Endodermal cell (in vitro differentiated cells): ENCODE measurements around the gene HNF1B. TPM values are rescaled to one million over a fixed set of nuclear protein-coding genes. Genes with fewer than 3 reads are reported as not detected.

Source experiments
- DNase-seq: peaks from one replicate; pipeline ENCODE4 v3.0.0-alpha.2; 2017
- H3K27ac ChIP-seq: 2 replicates; pipeline ENCODE4 v1.5.1; 2013; ENCODE audit warnings: mild to moderate bottlenecking, low read depth, low read length, moderate library complexity
- H3K27me3 ChIP-seq: 2 replicates; pipeline ENCODE4 v1.6.1; 2013; ENCODE audit warnings: mild to moderate bottlenecking, low read length, moderate library complexity; ENCODE audit not compliant: insufficient read depth, control insufficient read depth, poor library complexity, severe bottlenecking
- H3K36me3 ChIP-seq: 2 replicates; pipeline ENCODE4 v1.7.0; 2013; ENCODE audit warnings: mild to moderate bottlenecking, low read length, moderate library complexity; ENCODE audit not compliant: control insufficient read depth, insufficient read depth
- H3K4me1 ChIP-seq: one replicate; pipeline ENCODE4 v1.7.0; 2013; ENCODE audit warnings: low read length; ENCODE audit not compliant: control insufficient read depth, insufficient read depth
- H3K4me3 ChIP-seq: 2 replicates; pipeline ENCODE4 v1.5.1; 2013; ENCODE audit warnings: mild to moderate bottlenecking, low read length, moderate library complexity
- H3K9ac ChIP-seq: 2 replicates; pipeline ENCODE4 v1.6.1; 2013; ENCODE audit warnings: mild to moderate bottlenecking, low read length, moderate library complexity; ENCODE audit not compliant: poor library complexity, severe bottlenecking; ENCODE audit errors: extremely low read depth
- H3K9me3 ChIP-seq: 2 replicates; pipeline ENCODE4 v1.6.1; 2013; ENCODE audit warnings: mild to moderate bottlenecking, low read length, moderate library complexity; ENCODE audit not compliant: control insufficient read depth
- H3K27ac Mint-ChIP-seq: 2 replicates; pipeline ENCODE4 v1.8.0; 2020; ENCODE audit warnings: mixed read lengths
- H3K27me3 Mint-ChIP-seq: 2 replicates; pipeline ENCODE4 v1.8.0; 2021; ENCODE audit warnings: mild to moderate bottlenecking, mixed read lengths; ENCODE audit not compliant: insufficient read depth
- H3K36me3 Mint-ChIP-seq: 2 replicates; pipeline ENCODE4 v1.8.0; 2020; ENCODE audit warnings: low read depth, mixed read lengths
- H3K4me1 Mint-ChIP-seq: 2 replicates; pipeline ENCODE4 v1.8.0; 2020; ENCODE audit warnings: mixed read lengths
- H3K4me3 Mint-ChIP-seq: 2 replicates; pipeline ENCODE4 v1.8.0; 2020; ENCODE audit warnings: mild to moderate bottlenecking, moderate library complexity, mixed read lengths
- H3K9me3 Mint-ChIP-seq: 2 replicates; pipeline ENCODE4 v1.8.0; 2020; ENCODE audit warnings: mild to moderate bottlenecking, mixed read lengths
- WGBS, 2 experiments: methylation state at CpG; one replicate each; pipeline versions ENCODE4 v1.1.5 to v1.1.7; 2013; ENCODE audit warnings: missing lambda C conversion rate in 2 of 2, mixed read lengths in 1 of 2; ENCODE audit not compliant: insufficient coverage in 1 of 2, insufficient read length in 1 of 2; 5-methylcytosine and 5-hydroxymethylcytosine counted together
- total RNA-seq, 2 donors: library from RNA; stranded (reverse); fragmentation: NEBNext Ultra II Directional in 1 of 2; extraction: Animal tissue kit (Norgen Biotek cat#: 25700) in 1 of 2; gene quantifications; 2 replicates in 1 of 2; 3 replicates in 1 of 2; pipeline ENCODE4 v1.2.1, GENCODE V29; 2021
- TF ChIP-seq, protein P1 (sequence below): fragments of 200-600 bp; sonication (generic); conservative IDR thresholded peaks from 2 replicates; pipeline ENCODE4 v1.5.0; 2021; ENCODE audit warnings: antibody characterized with exemption, mild to moderate bottlenecking

The HNF1B gene
- total RNA-seq, 2 donors from 2014 or later: 39.7 to 42.7 TPM

DNA sequence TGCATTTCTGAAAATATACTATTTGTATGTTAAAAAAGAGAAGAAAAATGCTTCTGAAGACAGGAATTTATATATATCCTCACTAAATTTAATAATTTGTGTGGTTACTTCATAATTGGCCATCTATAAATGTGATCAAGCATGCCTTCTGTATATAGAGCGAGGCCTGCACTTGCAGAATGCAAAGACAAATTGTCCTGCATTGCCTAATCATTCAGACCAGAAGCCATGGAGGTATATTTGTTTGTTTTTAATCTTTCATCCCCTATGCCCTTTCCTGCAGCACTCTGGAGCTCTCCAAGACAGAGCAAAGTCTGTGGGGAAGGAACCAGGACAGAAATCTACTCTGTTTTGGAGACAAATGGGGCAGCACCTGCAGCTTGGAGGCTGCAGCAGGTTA lies 77.8 kb downstream of the HNF1B start:
- Histone ChIP-seq H3K4me3 (no peak overlapping the region), H3K9me3 (no peaks in the 10 kb centered on the region), H3K9ac (no peak overlapping the region), H3K36me3 (no peaks in the 10 kb centered on the region), H3K27me3 (no peaks in the 10 kb centered on the region), H3K27ac (no peak overlapping the region), H3K4me1 (peaks cover 6% of the 10 kb centered on the region)
- H3K27ac Mint-ChIP-seq: no peak overlapping the region
- H3K36me3 Mint-ChIP-seq: no peaks in the 10 kb centered on the region
- peaks cover 36% of the 10 kb centered on the region for H3K4me1 Mint-ChIP-seq
- DNase-seq: no peak
- TF ChIP-seq, protein P1, sequence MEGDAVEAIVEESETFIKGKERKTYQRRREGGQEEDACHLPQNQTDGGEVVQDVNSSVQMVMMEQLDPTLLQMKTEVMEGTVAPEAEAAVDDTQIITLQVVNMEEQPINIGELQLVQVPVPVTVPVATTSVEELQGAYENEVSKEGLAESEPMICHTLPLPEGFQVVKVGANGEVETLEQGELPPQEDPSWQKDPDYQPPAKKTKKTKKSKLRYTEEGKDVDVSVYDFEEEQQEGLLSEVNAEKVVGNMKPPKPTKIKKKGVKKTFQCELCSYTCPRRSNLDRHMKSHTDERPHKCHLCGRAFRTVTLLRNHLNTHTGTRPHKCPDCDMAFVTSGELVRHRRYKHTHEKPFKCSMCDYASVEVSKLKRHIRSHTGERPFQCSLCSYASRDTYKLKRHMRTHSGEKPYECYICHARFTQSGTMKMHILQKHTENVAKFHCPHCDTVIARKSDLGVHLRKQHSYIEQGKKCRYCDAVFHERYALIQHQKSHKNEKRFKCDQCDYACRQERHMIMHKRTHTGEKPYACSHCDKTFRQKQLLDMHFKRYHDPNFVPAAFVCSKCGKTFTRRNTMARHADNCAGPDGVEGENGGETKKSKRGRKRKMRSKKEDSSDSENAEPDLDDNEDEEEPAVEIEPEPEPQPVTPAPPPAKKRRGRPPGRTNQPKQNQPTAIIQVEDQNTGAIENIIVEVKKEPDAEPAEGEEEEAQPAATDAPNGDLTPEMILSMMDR: no peak
- 85 to 100% methylated on average over 1 of the region's 1 CpG for WGBS, 2 experiments
- no peaks in the 10 kb centered on the region for H3K9me3 Mint-ChIP-seq
- no peak overlapping the region for H3K4me3 Mint-ChIP-seq
- H3K27me3 Mint-ChIP-seq: no peaks in the 10 kb centered on the region

DNA sequence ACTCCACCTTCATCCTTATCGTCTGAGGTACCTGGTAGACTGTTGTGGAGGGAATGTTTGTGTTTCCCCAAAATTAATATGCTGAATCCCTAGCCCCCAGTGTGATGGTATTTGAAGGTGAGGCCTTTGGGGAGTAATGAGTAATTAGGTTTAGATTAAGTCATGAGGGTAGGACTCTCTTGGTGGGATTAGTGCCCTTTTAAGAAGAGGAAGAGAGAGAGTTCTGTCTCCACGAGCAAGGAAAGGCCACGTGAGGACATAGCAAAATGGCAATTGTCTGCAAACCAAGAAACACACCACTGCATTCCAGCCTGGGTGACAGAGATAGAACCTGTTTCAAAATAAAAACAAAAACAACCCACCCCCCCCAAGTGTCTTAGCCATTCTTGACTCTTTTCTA lies 80.6 kb downstream of the HNF1B start:
- no peak for DNase-seq
- Histone ChIP-seq H3K4me3 (no peak overlapping the region), H3K36me3 (no peaks in the 10 kb centered on the region), H3K9ac (no peak overlapping the region), H3K9me3 (no peaks in the 10 kb centered on the region), H3K27me3 (no peaks in the 10 kb centered on the region), H3K27ac (no peak overlapping the region), H3K4me1 (no peaks in the 10 kb centered on the region)
- Mint-ChIP-seq H3K4me1 (peaks cover 19% of the 10 kb centered on the region), H3K9me3 (no peaks in the 10 kb centered on the region), H3K27me3 (no peaks in the 10 kb centered on the region), H3K4me3 (no peak overlapping the region), H3K27ac (no peak overlapping the region), H3K36me3 (no peaks in the 10 kb centered on the region)
- TF ChIP-seq, protein P1: no peak
- 94% methylated on average over 3 of the region's 3 CpGs; no CpG with 5 or more reads in 1 of the 2 experiments for WGBS, 2 experiments

DNA sequence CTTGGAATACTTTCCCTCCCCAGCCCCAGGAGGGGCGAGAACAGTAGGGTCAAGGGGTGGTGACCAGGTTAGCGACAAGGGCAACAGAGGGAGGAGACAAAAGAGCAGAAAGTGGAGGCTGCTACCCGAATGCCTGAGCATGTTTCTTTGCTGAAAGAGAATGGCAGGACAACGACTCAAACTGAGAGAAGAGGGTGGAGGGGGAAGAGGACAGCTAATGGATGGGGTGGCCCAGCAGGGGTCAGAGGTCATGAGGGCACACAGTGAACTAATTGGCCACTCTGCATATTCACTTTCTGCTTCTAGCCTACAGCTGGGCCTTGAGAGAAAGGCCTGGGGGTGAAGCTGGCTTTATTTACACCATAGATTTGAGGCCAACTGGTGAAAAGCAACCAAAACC lies 82.5 kb downstream of the HNF1B start:
- no peak overlapping the region for H3K4me3 ChIP-seq
- 64% methylated on average over 4 of the region's 4 CpGs; no CpG with 5 or more reads in 1 of the 2 experiments for WGBS, 2 experiments
- no peaks in the 10 kb centered on the region for H3K27me3 ChIP-seq
- no peaks in the 10 kb centered on the region for H3K9me3 ChIP-seq
- peak; percentile 73 for DNase-seq
- no peaks in the 10 kb centered on the region for H3K27me3 Mint-ChIP-seq
- peak overlapping the region; percentile 49 for H3K27ac Mint-ChIP-seq
- no peak overlapping the region for H3K4me3 Mint-ChIP-seq
- H3K9ac ChIP-seq: no peak overlapping the region
- no peaks in the 10 kb centered on the region for H3K36me3 Mint-ChIP-seq
- H3K9me3 Mint-ChIP-seq: no peaks in the 10 kb centered on the region
- no peaks in the 10 kb centered on the region for H3K36me3 ChIP-seq
- peaks cover 19% of the 10 kb centered on the region for H3K4me1 Mint-ChIP-seq
- H3K4me1 ChIP-seq: no peaks in the 10 kb centered on the region
- TF ChIP-seq, protein P1: no peak
- H3K27ac ChIP-seq: no peak overlapping the region
